Stimulated activated CD4-positive, alpha-beta T cell treated with anti-CD3 and anti-CD28 coated beads, TNF-alpha, amount 100 ng/mL, for 1 hour (primary cell): ENCODE measurements around the gene LTBP3.

Experiments
- DNase-seq, 3 donors: peaks; one replicate each; pipeline ENCODE4 v3.0.0-alpha.2; 2020; ENCODE audit warnings: low read depth in 3 of 3, low spot score in 1 of 3

LTBP3 gene

DNA sequence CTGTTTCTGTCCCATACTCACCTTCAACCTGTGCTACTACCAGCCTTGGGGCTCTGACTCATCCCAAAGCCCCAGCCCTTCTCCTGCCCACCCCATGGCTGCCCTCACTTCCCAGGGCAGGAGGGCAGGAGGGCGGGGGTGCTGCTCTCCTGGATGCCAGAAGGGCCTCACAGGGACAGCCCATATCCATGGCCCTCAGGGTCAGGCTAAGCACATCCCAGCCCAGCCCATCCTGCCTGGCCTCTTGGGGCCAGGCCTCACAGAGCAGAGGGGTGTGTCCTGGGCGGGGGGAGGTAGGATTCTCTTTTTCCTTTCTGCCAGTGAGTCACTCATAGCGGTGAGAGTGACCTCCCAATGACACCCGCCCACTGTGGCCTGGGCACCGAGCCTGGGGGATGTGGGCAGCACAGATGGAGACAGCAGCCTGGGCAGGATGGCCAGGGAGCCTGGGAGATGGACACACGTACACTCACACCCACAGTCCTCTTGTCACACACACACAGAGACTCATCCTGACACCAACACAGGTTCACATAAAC, 2.4 kb downstream of the LTBP3 start:
- no peak for DNase-seq

DNA sequence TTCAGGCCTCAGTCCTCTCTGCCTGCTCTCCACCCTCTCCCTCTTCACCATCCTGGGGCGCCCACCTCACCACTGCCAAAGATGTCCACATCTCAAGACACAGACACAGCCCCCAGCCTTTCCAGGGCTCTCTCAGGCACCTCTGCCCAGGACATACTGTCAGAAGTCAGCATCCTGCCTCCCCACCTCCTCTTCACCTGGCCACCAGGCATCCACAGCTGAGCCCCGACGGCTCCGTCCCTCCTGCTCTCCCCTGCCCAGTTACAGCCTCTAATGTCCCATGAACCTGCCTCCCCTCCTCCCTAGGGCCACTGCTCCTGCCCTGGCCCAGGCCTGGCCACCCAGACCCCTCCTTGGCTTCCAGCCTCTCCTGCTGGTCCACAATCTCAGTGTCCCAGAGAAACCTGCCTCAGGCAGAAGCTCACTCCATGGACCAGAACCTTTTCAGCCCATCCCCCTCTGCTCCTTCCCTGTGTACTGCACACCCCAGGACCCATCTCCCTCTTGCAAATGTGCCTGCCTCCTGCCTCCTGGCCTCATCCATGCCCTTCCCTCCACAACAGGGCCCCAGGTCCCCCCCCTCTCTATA, 3.2 kb downstream of the LTBP3 start:
- DNase-seq, result no peak

DNA sequence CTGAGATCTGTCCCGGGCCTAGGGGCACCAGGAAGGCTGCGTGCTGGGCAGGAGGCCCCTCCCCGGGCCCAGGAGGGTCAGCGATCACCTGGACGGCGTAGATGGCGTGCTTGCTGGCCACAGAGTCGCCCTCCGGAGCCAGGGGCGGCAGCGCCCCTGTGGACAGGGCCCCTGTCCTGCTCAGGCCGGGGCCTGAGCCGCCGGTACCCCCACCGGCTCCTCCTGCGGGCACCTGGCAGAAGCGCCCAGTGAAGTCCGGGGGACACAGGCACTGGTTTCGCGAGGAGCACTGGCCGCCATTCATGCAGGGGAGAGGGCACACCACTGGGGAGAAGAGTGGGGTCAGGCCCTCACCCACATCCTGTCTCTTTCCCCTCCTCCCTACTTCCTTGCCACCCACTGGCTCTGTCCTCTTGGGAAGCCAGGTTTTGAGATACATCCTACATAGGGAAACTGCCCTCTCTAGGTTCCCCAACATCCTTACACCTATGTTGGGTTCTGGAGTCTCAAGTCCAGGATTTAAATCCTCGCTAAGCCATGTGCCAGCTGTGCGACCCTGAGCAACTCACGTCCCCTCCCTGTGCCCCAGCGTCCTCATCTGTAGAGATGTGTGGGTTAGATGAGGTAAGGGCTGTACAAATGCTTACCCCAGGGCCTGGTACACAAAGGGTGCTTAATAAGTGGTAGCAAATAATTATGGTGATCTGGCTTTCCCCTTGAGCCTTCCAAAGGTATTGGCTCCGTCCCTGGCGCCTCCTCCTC, 3.9 kb downstream of the LTBP3 start:
- no peak for DNase-seq

DNA sequence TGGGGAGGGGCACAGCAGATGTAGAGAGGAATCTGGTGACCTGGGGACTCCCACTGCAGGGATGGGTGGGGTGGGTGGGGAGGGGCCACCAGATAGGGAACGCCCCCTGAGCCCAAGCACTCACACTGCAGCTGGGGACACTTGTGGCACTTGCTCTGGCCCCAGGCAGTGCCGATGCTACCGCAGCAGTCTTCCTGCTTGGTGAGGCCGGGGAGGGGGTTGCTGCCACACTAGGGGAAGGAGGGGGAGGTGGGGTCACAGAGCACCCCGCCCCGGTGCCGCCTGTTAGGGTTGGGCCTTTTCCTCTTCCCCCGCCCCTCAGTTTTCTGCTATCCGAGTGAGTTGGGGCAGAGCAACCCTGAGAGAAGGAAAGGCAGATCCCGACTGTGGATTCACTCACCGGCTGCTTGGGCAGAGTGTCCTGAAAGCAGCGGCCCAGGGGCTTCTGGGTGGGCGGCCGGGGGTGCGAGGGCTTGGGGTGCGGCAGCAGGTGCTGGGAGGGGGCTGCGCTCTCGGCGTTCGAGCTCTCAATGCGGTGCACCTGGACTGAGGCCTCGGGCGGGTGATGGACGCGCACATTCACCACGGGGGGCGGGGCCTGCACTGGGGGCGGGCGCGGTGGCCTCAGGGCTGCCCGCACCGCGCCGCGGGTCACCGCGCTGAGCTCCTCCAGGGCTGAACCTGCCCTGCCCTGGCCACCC, 4.7 kb downstream of the LTBP3 start:
- peak in 1 of 3 donors; percentile 59 for DNase-seq

DNA sequence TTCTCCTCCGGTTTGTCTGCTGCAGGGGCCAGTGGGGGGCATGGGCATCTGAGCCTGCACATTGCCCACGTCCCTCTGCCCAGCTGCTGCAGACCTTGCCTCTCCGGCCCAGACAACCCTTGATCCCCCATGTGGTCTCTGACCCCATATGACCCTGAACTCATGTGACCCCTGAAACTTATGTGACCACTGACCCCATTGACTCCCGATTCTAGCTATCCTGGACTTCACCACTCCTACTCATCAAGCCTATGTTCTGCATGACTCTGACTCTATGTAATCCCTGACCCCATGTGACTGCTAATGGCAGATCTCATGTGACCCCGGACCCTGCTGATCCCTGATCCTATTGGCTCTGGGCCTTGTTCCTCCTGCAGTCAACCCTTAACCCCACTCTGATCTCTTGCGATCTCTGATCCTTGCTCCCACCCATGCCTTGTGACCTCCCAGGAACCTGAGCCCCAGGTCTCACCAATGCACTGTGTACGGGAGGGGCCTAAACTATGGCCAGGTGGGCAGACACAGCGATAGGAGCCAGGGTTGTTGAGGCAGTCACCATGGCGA, 5.7 kb downstream of the LTBP3 start:
- DNase-seq, result no peak

DNA sequence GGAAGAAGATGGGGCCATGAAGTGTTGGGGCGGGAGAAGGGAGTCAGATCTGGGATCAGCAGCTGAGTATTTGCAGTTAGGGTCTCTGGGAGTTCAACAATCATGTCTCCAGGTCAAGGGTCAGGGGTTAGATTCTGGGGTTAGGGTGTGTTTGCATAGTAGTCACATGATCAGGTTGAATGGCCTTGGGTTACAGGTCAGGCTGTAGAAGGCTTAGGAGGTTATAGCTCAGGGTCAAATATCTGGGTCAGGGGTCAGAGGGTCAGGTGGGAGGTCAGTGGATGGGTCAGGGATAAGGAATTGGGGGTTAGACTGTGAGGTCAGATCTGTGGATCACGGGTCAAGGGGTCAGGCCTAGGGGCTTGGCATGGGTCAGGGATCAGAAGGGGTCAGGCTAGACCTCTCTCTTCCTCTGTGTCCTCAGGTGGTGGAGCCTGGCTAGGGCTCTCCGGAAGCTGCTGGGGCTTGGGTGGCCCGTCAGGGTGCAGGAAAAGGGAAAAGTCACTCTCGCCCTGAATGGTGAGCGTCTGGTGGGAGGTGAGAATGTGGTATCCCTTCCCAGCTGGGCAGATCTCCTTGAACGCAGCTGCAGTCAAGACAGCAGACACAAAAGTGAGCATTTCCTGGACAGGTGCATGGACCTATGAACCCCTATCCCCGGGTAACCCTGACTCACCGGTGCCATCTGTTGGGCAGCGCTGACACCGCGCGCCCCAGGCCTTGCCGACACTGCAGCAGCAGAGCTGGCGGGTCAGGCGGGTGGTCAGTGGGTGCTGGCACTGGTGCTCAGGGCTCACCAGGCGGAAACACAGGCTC, 6.4 kb downstream of the LTBP3 start:
- no peak for DNase-seq

DNA sequence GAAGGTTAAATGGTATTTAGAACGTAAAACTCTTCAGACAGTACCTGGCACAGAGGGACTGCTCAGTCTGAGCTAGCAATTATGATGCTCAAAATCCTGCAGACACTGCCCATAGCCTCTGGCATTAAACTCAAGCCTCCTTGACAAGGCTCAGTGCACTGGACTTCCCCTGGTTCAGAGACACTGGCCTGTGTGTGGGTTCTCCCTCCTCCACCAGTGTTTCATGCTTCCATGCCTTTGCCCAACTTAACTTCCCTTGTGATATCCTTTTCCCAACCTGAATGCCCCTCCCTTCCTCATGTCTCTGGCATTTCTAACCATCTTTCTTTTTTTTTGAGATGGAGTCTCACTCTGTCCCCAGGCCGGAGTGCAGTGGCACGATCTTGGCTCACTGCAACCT, 9.1 kb downstream of the LTBP3 start:
- no peak for DNase-seq

DNA sequence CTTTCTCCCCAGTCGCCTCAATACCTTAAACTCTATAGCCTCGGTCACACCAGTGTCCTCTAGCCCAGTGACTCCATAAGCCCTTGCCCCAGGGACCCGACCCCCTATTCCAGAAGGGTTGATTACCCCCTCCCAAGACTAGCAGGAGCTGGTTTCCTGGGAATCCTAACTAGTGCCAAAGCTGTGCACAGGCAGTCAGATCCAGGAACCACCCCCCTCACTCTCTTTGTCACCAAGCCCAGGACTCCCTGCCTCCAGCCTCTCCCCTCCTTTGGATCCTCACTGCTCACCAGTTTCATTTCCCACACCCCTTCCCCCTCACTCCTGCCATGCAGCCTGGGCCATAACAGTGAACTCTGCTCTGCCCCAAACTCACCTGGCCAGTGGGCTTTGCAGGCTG, 9.8 kb downstream of the LTBP3 start:
- no peak for DNase-seq

DNA sequence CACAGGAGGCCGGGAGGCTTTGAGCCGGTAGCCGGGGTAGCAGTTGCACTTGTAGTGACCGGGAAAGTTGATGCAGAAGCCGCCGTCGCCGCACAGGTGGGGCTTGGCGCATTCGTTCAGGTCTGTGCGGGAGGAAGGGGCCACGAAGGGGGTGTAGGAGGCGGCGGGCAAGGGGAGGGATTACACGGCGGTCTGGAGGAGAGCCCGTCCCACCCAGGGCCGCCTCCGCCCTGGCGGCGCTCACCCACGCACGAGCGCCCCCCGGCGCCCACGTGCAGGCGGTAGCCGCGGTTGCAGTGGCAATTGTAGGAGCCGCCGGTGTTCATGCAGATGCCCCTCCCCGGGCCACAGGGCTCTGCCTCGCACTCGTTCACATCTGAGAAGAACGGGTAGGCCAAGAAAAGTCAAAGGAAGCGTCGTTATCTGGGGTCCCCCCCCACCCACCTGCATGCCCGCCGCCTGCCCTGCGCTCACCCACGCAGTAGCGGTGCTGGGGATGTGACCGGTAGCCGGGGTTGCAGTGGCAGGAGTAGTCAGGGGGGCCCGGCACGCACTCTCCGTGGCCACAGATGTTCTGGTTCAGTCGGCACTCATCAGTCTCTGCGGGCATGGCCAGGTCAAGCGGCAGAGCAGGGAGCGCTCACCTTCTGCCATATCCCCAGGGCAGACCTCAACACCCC, 10.6 kb downstream of the LTBP3 start:
- no peak for DNase-seq

DNA sequence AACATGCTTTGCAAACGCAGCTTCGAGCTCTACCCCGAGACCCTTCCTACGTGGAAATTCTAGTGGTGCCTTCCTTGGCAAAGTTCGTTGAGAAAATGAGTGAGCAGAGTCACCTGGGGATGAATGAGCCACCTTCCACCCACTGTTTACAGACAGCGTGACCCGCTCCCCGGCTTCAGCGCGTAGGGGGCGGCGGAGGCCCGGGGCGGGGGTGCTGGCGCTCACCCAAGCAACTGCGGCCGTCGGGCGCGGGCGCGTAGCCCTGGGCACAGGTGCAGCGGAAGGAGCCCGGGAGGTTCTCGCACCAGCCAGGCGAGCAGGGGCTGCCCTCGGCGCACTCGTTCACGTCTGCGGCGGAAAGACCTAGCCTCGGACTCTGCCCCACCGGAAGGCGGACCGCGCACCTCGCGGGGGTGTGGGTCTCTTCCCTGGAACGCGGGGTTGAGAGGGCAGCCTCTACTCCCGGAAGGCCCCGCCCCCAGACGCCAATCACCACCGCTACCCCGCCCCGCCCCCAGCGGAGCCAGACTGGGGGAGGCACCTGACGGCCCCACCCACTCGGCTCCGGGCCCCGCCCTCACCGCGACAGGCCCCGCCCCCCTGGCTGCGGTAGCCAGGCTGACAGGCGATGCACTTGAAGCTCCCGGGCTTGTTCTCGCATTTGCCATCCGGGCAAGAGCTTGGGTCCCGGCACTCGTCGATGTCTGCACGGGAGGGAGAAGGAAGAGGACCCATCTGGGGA, 11.8 kb downstream of the LTBP3 start:
- DNase-seq, result peak; percentile 97 to 100 (median 99)

DNA sequence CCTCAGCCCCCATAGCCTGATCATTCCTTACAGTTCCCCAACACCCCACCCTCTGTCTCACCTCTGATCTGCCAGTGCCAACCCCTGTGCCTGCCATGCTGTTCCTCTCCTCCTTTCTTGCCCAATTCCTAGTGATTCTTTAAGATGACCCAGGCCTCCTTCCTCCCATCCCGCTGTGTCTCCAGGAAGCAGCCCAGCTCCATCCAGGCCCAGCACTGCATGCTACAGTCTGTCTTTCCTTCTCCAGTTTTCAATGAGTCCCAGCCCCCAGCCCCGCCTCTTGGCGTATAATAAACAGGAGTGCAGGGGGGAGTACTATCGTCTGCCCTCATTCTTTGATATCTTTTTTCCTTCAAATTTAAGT, 12.3 kb downstream of the LTBP3 start:
- no peak for DNase-seq

DNA sequence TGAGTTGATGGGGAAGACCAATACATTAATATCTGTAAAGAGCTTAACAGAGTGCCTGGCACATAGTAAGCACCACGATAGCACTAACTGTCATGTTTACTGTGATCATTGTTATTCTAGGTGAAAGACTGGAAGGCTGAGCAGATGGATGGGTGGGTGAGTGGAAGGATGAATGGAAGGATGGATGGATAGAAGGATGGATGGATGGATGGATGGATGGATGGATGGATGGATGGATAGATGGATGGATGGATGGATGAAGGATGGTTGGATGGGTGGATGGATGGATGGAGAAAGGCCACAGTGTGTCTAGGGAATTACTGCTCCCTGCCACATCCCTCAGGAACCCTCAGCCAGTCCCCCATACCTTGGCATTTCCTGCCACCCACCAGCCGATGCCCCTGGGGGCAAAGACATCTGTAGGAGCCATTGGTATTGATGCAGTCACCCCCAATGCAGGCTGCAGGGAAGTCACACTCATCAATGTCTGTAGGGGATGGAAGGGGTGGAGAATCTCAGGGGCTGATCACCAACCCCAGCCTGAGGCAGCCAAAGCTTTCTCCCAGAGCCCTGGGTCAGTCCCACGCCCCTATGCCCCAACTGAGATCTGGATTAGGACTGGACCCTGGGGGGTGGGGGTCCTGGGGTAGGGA, 15.3 kb downstream of the LTBP3 start:
- DNase-seq, result no peak

DNA sequence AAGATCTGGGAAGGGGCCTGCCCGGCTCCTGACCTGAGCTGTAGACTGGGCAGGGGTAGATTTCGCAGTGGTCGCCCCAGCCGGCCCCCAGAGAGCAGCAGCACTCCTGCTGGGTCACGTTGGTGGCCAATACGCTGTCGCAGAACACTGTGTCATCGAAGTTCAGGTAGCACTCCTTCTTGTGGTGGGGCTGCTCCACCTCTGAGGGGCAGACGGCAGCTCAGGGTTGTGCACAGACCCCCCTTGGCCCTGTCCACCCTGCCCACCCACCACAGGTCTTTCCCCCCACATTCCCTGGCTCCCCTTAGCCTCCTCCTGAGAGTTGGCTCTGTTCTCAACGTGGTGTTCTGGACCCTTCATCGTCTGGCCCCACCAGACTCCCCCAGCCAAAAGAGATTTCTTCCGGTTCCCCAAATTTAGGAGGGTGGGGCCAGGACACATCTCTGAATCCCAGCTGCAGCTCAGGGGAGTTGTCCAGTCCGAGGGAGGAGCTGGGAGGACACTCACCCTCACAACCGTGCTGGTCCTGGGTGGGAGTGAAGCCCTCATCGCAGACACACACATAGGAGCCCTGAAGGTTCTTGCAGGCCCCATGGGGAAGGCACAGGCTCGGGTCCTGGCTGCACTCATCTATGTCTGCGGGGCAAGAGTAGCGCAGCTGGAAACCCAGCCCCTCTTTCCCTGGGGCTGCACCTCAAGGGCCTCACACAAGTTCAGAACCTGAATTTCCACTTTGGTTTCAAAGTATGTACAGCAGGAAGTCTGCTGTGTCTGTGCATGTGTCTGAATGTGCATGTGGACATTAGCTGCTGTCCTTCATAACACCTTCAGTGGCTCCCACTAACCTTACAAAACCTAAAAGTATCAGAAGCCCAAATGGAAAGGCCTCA, 16.8 kb downstream of the LTBP3 start:
- DNase-seq, result no peak

DNA sequence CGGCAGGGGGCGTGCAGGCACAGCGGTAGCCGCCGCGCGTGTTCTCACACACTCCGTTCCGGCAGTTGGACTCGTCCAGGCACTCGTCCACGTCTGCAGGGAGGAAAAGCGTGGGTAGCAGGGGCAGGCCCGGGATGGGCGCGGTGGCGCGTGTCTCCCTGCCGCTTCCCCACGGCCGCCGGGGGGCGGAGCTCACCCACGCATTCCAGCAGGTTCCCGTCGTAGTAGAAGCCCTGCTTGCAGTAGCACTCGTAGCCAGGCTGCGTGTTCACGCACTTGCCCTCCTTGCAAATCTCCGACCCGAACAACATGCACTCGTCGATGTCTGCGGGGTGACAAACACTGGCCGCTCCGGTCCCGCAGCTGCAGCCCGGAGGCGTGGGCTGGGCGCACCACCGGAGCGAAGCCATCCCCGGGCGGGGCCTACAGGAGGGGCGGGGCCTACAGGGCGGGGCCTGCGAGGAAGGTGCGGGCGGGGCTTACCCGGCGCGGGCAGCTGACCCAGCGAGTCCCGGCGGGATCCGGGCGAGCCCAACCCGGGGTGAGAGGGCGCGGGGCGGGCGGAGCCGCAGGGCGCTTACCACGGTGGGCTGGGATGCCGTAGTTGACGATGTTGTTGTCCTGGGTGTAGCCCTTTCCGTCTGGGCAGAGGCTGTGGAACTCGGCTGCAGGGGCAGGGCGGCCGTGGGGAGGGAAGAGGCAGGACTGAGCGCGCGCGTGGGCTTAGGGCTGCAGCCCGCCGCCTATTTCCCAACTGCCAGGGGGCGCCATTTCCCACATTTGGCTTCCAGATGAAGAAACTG, 17.7 kb downstream of the LTBP3 start:
- peak; percentile 70 to 80 (median 74) for DNase-seq

DNA sequence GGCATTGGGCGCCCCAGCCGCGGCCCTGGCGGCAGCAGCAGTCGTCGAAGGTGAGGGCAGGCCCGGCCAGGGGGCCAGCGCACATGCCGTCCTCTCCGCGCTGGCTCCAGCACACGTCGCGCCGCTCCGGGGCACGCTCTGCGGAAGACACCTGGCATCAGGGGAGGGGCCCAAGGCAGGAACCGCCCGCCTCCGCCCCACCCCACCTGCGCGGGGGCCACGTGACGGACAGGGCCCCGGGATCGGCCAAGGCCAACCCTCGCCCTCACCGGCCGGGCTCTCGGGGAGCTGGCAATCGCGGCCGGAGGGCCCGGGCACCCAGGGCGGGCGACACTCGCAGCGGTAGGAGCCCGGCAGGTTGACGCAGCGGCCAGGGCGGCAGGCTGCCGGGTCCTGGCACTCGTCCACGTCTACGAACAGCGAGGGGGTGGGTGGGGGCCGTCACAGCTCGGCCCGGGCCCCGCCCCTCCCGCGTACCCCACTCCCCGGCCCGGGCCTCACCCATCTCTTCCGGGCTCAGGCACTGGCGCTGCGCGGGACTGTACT, 18.3 kb downstream of the LTBP3 start:
- DNase-seq, result no peak

DNA sequence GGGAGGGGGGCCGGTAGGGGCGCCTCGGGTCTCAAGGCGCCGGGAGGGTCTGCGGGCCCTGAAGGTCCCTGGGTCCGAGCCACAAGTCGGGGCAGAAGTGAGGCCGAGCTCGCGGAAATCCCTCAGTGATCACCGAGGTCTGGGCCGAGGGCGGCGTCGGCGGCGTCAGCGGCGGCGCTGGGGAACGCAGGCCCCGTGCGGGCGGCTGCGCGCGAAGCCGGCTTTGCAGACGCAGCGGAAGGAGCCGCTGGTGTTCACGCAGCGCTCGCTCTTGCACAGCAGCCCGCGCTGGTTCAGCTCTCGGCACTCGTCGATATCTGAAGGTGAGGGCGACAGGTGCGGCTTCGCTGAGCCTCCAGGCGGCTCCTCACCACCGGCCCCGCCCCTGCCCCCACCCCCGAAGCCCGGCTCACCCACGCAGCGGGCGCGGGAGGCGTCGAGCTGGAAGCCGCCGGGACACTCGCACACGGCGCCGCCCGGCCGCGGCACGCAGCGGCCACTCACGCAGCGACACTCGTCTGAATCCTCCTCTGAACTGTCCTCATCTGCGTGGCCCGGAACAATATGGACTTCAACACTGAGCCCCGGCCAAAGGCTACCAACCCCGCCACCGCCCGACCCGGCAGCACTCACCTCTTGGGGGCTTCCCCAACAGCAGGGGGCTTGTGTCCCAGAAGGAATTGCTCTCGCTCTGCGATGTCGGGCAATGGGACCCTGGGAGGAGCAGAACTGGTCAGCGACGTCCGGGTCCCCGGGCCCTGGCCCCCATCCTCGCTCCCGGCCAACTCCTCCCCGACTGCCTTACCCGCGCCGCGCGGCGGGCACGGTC, 19.0 kb downstream of the LTBP3 start:
- DNase-seq, result no peak
